GM12878 (cell line): ENCODE data around the gene LATS2. TPM values are rescaled to one million over a fixed set of nuclear protein-coding genes. Genes with fewer than 3 reads are reported as not detected.

ENCODE experiments used
- ATAC-seq: fragments of 200-7000 bp; cut with Tn5 transposase; 3 replicates; pipeline ENCODE4 v1.9.1; 2020; ENCODE audit warnings: mild to moderate bottlenecking, moderate library complexity
- BruUV-seq: library from RNA; stranded (reverse); fragments of 400-500 nt; replicated peaks from 2 replicates; lab custom pipeline; 2021; lab: Mats Ljungman, UMichigan
- CTCF ChIA-PET: fragments of 300-600 bp; sonication (Branson Sonifier 250); formaldehyde crosslinking; extraction: SDS; loops from one replicate; lab custom pipeline; 2021; ENCODE audit warnings: inconsistent platforms; lab: Yijun Ruan, JAX
- POLR2A ChIA-PET: fragments of 350-600 bp; formaldehyde crosslinking; extraction: SDS; loops from one replicate; lab custom pipeline; 2021; ENCODE audit warnings: inconsistent platforms; lab: Charles Lee
- RAD21 ChIA-PET: fragments of 300-600 bp; sonication (Branson Sonifier 250); formaldehyde crosslinking; loops from one replicate; lab custom pipeline; 2023; ENCODE audit warnings: antibody characterized with exemption; ENCODE audit not compliant: unreplicated experiment; lab: Charles Lee
- SMC1A ChIA-PET: fragments of 300-600 bp; sonication (Branson Sonifier 250); formaldehyde crosslinking; loops from one replicate; lab custom pipeline; 2023; ENCODE audit not compliant: unreplicated experiment, uncharacterized antibody; lab: Charles Lee
- DNase-seq: peaks from one replicate; pipeline ENCODE4 v3.0.0-alpha.2; 2011; ENCODE audit warnings: low read depth, low spot score
- FAIRE-seq: peaks from 3 replicates; lab custom pipeline; 2011; peaks lifted over from hg19 to GRCh38; lab: Jason Lieb, UNC
- H2AFZ ChIP-seq: 2 replicates; pipeline ENCODE4 v1.6.0; 2011; ENCODE audit warnings: low read depth, low read length, control low read depth; ENCODE audit not compliant: control insufficient read depth
- H3K27ac ChIP-seq: 2 replicates; pipeline ENCODE4 v1.5.1; 2011; ENCODE audit warnings: control low read depth; ENCODE audit not compliant: control insufficient read depth, insufficient read depth
- H3K27me3 ChIP-seq, 2 experiments: replicated peaks in 1 of 2; 2 replicates each; pipeline versions ENCODE4 v1.6.0 to v1.6.1; 2011; ENCODE audit warnings: low read length in 1 of 2; ENCODE audit not compliant: control insufficient read depth in 2 of 2, insufficient read depth in 2 of 2
- H3K36me3 ChIP-seq, 2 experiments: 2 replicates each; pipeline ENCODE4 v1.5.1; 2011; ENCODE audit warnings: low read length in 1 of 2; ENCODE audit not compliant: control insufficient read depth in 2 of 2, insufficient read depth in 2 of 2
- H3K4me1 ChIP-seq: 2 replicates; pipeline ENCODE4 v1.6.1; 2011; ENCODE audit warnings: mild to moderate bottlenecking, low read length, moderate library complexity, mixed read lengths; ENCODE audit not compliant: control insufficient read depth, insufficient read depth
- H3K4me2 ChIP-seq: 2 replicates; pipeline ENCODE4 v1.6.0; 2011; ENCODE audit warnings: control low read depth; ENCODE audit not compliant: control insufficient read depth, insufficient read depth
- H3K4me3 ChIP-seq: fragments of 200-600 bp; sonication (generic); 2 replicates; pipeline ENCODE4 v1.5.1; 2016
- H3K79me2 ChIP-seq: 2 replicates; pipeline ENCODE4 v1.6.0; 2011; ENCODE audit warnings: low read length; ENCODE audit not compliant: control insufficient read depth, insufficient read depth
- H3K9ac ChIP-seq: 2 replicates; pipeline ENCODE4 v1.8.0; 2011; ENCODE audit warnings: low read length, control low read depth, mixed read lengths; ENCODE audit not compliant: control insufficient read depth, insufficient read depth
- H3K9me3 ChIP-seq: replicated peaks from 3 replicates; pipeline ENCODE4 v1.5.1; 2011; ENCODE audit warnings: mild to moderate bottlenecking, low read length; ENCODE audit not compliant: control insufficient read depth, insufficient read depth
- H4K20me1 ChIP-seq: 2 replicates; pipeline ENCODE4 v1.6.0; 2011; ENCODE audit not compliant: control insufficient read depth, insufficient read depth
- ESRRA ChIP-seq: IDR thresholded peaks from 2 replicates; pipeline ENCODE4 v1.6.1; 2012; ENCODE audit warnings: mild to moderate bottlenecking, low read length, improper control_type of control experiment
- SMARCA5 ChIP-seq: fragments of 450-650 bp; IDR thresholded peaks from 2 replicates; pipeline ENCODE4 v1.6.1; 2017; ENCODE audit warnings: mild to moderate bottlenecking
- SRF ChIP-seq, 2 experiments: IDR thresholded peaks; 2 replicates each; pipeline ENCODE4 v1.6.1; 2011; ENCODE audit warnings: low read depth in 2 of 2, low read length in 2 of 2, mild to moderate bottlenecking in 1 of 2, moderate library complexity in 1 of 2
- TCF12 ChIP-seq: IDR thresholded peaks from 2 replicates; pipeline ENCODE4 v1.6.1; 2011; ENCODE audit warnings: low read depth, mild to moderate bottlenecking, low read length
- WGBS: methylation state at CpG from one replicate; pipeline ENCODE4 v1.1.6; 2016; ENCODE audit warnings: low lambda C conversion rate; ENCODE audit not compliant: insufficient replicate concordance, insufficient coverage; ENCODE audit errors: missing lambda C conversion rate; 5-methylcytosine and 5-hydroxymethylcytosine counted together
- in situ Hi-C: fragments of 300-500 bp; cut with MboI; formaldehyde crosslinking; loops from 9 replicates; pipeline ENCODE4 v1.14.3; 2018; ENCODE audit warnings: mixed read lengths
- intact Hi-C: fragments of 100-400 bp; cut with micrococcal nuclease; formaldehyde crosslinking; loops from one replicate; pipeline ENCODE4 v1.14.2; 2022; ENCODE audit not compliant: unreplicated experiment
- polyA plus RNA-seq, 11 experiments: library from polyadenylated mRNA; depleted of rRNA in 4 of 11; unstranded in 6 of 11; stranded (reverse) in 5 of 11; fragments of >200 nt; fragmentation: Nextera tagmentation in 4 of 11; fragmentation: Illumina TruSeq in 1 of 11; extraction: Ambion mirVana in 4 of 11; extraction: Trizol in 1 of 11; gene quantifications; 1 replicate in 1 of 11; 2 replicates in 10 of 11; pipeline versions ENCODE4 v1.2.1 to v1.2.3, GENCODE V29; 2011 to 2016; ENCODE audit warnings: inconsistent platforms in 2 of 11, missing spikeins in 2 of 11, low read depth in 1 of 11
- total RNA-seq, 4 experiments: library from RNA; depleted of rRNA in 3 of 4; stranded (reverse); fragments of >200 nt in 3 of 4; fragmentation: Illumina TruSeq in 1 of 4; extraction: Trizol in 1 of 4; gene quantifications; 2 replicates each; pipeline versions ENCODE4 v1.2.1 to v1.2.3, GENCODE V29; 2013 to 2021
- TF ChIP-seq, protein P1 (sequence below): IDR thresholded peaks from 2 replicates; pipeline ENCODE4 v1.6.1; 2012; ENCODE audit warnings: mild to moderate bottlenecking, low read depth, low read length
- TF ChIP-seq, protein P2 (sequence below): IDR thresholded peaks from 2 replicates; pipeline ENCODE4 v1.6.1; 2012; ENCODE audit warnings: improper control_type of control experiment, low read depth, low read length; ENCODE audit not compliant: insufficient replicate concordance

The LATS2 gene
- total and polyA plus RNA-seq, 10 of the 15 experiments (the other 5 are each of a cell fraction or from before 2014, with no cell fraction given): 0.90 to 7.8 (median 2.0) TPM

DNA sequence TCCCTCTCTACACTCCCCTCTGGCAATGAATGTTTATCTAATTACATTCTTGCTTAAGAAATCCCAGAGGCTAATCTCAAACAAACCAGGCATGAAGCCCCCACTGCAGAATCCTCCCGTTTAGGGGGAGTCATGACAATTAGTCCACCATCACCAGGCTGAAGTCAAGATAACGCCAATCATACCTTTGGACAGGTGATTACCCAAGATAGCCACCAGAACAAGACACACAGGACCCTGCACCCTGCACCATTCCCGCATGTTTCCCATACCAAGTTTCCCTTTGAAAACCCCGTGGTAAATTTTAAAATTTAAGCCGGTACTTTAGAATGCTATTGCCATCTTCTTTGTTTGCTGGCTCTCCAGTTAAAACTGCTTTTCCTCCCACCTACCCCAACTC is 94.0 kb downstream of the LATS2 start:
- no peak overlapping the region for H3K4me2 ChIP-seq
- RAD21 ChIA-PET: no interaction called here
- H3K9me3 ChIP-seq: no peaks in the 10 kb centered on the region
- TF ChIP-seq, protein P1, sequence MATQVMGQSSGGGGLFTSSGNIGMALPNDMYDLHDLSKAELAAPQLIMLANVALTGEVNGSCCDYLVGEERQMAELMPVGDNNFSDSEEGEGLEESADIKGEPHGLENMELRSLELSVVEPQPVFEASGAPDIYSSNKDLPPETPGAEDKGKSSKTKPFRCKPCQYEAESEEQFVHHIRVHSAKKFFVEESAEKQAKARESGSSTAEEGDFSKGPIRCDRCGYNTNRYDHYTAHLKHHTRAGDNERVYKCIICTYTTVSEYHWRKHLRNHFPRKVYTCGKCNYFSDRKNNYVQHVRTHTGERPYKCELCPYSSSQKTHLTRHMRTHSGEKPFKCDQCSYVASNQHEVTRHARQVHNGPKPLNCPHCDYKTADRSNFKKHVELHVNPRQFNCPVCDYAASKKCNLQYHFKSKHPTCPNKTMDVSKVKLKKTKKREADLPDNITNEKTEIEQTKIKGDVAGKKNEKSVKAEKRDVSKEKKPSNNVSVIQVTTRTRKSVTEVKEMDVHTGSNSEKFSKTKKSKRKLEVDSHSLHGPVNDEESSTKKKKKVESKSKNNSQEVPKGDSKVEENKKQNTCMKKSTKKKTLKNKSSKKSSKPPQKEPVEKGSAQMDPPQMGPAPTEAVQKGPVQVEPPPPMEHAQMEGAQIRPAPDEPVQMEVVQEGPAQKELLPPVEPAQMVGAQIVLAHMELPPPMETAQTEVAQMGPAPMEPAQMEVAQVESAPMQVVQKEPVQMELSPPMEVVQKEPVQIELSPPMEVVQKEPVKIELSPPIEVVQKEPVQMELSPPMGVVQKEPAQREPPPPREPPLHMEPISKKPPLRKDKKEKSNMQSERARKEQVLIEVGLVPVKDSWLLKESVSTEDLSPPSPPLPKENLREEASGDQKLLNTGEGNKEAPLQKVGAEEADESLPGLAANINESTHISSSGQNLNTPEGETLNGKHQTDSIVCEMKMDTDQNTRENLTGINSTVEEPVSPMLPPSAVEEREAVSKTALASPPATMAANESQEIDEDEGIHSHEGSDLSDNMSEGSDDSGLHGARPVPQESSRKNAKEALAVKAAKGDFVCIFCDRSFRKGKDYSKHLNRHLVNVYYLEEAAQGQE: no peak
- no peak for TF ChIP-seq ESRRA
- no peak for TF ChIP-seq SRF (IDR thresholded peaks at IDR 0.05; ENCODE audit: low read depth in 2 of 2, low read length in 2 of 2)
- TF ChIP-seq SMARCA5: no peak
- TF ChIP-seq TCF12: no peak
- TF ChIP-seq, protein P2, sequence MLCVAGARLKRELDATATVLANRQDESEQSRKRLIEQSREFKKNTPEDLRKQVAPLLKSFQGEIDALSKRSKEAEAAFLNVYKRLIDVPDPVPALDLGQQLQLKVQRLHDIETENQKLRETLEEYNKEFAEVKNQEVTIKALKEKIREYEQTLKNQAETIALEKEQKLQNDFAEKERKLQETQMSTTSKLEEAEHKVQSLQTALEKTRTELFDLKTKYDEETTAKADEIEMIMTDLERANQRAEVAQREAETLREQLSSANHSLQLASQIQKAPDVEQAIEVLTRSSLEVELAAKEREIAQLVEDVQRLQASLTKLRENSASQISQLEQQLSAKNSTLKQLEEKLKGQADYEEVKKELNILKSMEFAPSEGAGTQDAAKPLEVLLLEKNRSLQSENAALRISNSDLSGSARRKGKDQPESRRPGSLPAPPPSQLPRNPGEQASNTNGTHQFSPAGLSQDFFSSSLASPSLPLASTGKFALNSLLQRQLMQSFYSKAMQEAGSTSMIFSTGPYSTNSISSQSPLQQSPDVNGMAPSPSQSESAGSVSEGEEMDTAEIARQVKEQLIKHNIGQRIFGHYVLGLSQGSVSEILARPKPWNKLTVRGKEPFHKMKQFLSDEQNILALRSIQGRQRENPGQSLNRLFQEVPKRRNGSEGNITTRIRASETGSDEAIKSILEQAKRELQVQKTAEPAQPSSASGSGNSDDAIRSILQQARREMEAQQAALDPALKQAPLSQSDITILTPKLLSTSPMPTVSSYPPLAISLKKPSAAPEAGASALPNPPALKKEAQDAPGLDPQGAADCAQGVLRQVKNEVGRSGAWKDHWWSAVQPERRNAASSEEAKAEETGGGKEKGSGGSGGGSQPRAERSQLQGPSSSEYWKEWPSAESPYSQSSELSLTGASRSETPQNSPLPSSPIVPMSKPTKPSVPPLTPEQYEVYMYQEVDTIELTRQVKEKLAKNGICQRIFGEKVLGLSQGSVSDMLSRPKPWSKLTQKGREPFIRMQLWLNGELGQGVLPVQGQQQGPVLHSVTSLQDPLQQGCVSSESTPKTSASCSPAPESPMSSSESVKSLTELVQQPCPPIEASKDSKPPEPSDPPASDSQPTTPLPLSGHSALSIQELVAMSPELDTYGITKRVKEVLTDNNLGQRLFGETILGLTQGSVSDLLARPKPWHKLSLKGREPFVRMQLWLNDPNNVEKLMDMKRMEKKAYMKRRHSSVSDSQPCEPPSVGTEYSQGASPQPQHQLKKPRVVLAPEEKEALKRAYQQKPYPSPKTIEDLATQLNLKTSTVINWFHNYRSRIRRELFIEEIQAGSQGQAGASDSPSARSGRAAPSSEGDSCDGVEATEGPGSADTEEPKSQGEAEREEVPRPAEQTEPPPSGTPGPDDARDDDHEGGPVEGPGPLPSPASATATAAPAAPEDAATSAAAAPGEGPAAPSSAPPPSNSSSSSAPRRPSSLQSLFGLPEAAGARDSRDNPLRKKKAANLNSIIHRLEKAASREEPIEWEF: no peak
- TF ChIP-seq, all 136 proteins: peak for 0
- Histone ChIP-seq H4K20me1 (no peaks in the 10 kb centered on the region), H3K9ac (no peak overlapping the region), H3K27me3 (no peaks in the 10 kb centered on the region), H2AFZ (no peak overlapping the region), H3K4me3 (no peak overlapping the region), H3K36me3 (no peaks in the 10 kb centered on the region), H3K79me2 (no peaks in the 10 kb centered on the region), H3K27ac (no peak overlapping the region), H3K4me1 (no peaks in the 10 kb centered on the region)
- no TSS peak for BruUV-seq
- ATAC-seq: no peak
- ChIA-PET POLR2A (no interaction called here), CTCF (no interaction called here), SMC1A (no interaction called here)
- FAIRE-seq: no peak
- intact Hi-C loops: no loop called here
- WGBS: 79% methylated on average over 5 of the region's 5 CpGs
- DNase-seq: no peak
- in situ Hi-C loops: no loop called here
